ENCODE data around the gene GCNT3.

DNA sequence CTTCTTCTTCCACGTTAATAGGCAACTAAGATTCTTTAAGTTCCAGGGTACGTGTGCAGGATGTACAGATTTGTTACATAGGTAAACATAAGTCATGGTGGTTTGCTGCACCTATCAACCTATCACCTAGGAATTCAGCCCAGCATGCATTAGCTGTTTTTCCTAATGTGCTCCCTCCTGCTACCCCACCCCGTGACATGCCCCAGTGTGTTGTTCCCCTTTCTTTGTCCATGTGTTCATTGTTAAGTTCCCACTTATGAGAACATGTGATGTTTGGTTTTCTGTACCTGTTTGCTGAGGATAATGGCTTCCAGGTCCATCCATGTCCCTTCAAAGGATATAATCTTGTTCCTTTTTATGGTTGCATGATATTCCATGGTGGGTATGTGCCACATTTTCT, 24.6 kb downstream of the GCNT3 start:
- no peak for TF ChIP-seq SUZ12 (IDR thresholded peaks at IDR 0.05; ENCODE audit: extremely low read depth, insufficient read depth, insufficient read length)
- no peak for TF ChIP-seq ZNF274 (IDR thresholded peaks at IDR 0.05; ENCODE audit: low read depth, low read length)
- TF ChIP-seq YY1 (IDR thresholded peaks at IDR 0.05; ENCODE audit: insufficient read depth, insufficient read length) = no peak

Data from NT2/D1 (cell line).